Upper lobe of left lung (tissue), 6 donors: ENCODE data around the gene LPCAT3. TPM values are rescaled to one million over a fixed set of nuclear protein-coding genes. Genes with fewer than 3 reads are reported as not detected.
A peak's percentile ranks its signal among the peaks of the same experiment; 100 is the strongest.
"Not testable (repeated sequence)": the region's sequence is repeated elsewhere in the genome, so short reads cannot be mapped to it uniquely, and the experiment has no call there.

Experiments
- ATAC-seq, 2 donors: fragments of 200-7000 bp; cut with Tn5 transposase; one replicate each; pipeline ENCODE4 v1.9.1; 2022; ENCODE audit warnings: mild to moderate bottlenecking in 2 of 2, moderate library complexity in 2 of 2; ENCODE audit not compliant: low FRiP score in 2 of 2
- DNase-seq, 2 donors: peaks; one replicate each; pipeline ENCODE4 v3.0.0-alpha.2; 2019 to 2020
- H3K27ac ChIP-seq, 4 donors: fragments of 200-600 bp; sonication (generic); one replicate each; pipeline ENCODE4 v1.5.1; 2016 to 2019
- H3K27me3 ChIP-seq, 4 donors: fragments of 200-600 bp; sonication (generic); one replicate each; pipeline ENCODE4 v1.5.1; 2017 to 2019
- H3K36me3 ChIP-seq, 4 donors: fragments of 200-600 bp; sonication (generic); one replicate each; pipeline ENCODE4 v1.5.1; 2016 to 2019
- H3K4me1 ChIP-seq, 4 donors: fragments of 200-600 bp; sonication (generic); one replicate each; pipeline ENCODE4 v1.5.1; 2018 to 2019
- H3K4me3 ChIP-seq, 4 donors: fragments of 200-600 bp; sonication (generic); one replicate each; pipeline ENCODE4 v1.5.1; 2017 to 2019; ENCODE audit warnings: mild to moderate bottlenecking in 2 of 4, moderate library complexity in 1 of 4
- H3K9me3 ChIP-seq, 4 donors: fragments of 200-600 bp; sonication (generic); one replicate each; pipeline ENCODE4 v1.5.1; 2018 to 2019
- CTCF ChIP-seq, 6 experiments: fragments of 450-650 bp in 4 of 6; fragments of 200-600 bp in 2 of 6; sonication (generic) in 2 of 6; IDR thresholded peaks; one replicate each; pipeline ENCODE4 v1.5.1; 2016 to 2019; ENCODE audit warnings: antibody characterized with exemption in 6 of 6
- EP300 ChIP-seq, 4 donors: sonication (generic); formaldehyde crosslinking; IDR thresholded peaks; one replicate each; pipeline ENCODE4 v1.5.1; 2017; ENCODE audit warnings: antibody characterized with exemption in 4 of 4, control low read depth in 2 of 4
- POLR2A ChIP-seq, 4 donors: fragments of 450-650 bp; IDR thresholded peaks; one replicate each; pipeline ENCODE4 v1.5.1; 2016 to 2017; ENCODE audit warnings: antibody characterized with exemption in 4 of 4, mild to moderate bottlenecking in 2 of 4
- POLR2AphosphoS5 ChIP-seq, 2 donors: sonication (generic); formaldehyde crosslinking; IDR thresholded peaks; one replicate each; pipeline ENCODE4 v1.5.1; 2017; ENCODE audit warnings: antibody characterized with exemption in 2 of 2
- WGBS, 2 donors: methylation state at CpG; one replicate each; pipeline ENCODE4 v1.1.5; 2017 to 2018; 5-methylcytosine and 5-hydroxymethylcytosine counted together
- total RNA-seq, 6 donors: library from RNA; depleted of rRNA in 4 of 6; stranded (reverse); fragments of >200 nt in 4 of 6; gene quantifications; one replicate each; pipeline versions ENCODE4 v1.1.0 to v1.2.1, GENCODE V29; 2016 to 2021
- donor health status: DM: no; HTN: no; CAD: no; lungs with moderate emphysema.
- donor health status: DM: no; HTN: yes; CAD: no; lungs with severe emphysema.

Gene LPCAT3
- total RNA-seq, 6 donors from 2014 or later: 56.3 to 110 (median 84.1) TPM

- Histone ChIP-seq H3K4me1 (peaks cover 6 to 23% (median 13%) of the 10 kb centered on the region in 4 donors), H3K27ac (no peak overlapping the region), H3K36me3 (no peaks in the 10 kb centered on the region), H3K27me3 (no peaks in the 10 kb centered on the region), H3K4me3 (no peak overlapping the region), H3K9me3 (no peaks in the 10 kb centered on the region)
- WGBS, 2 donors: 90 to 91% methylated on average over 8 to 9 of the region's 9 CpGs
- ATAC-seq (no peak), DNase-seq (no peak)
- TF ChIP-seq POLR2A (IDR thresholded peaks at IDR 0.05): no peak
- TF ChIP-seq POLR2AphosphoS5 (IDR thresholded peaks at IDR 0.05): no peak
- no peak for TF ChIP-seq EP300 (IDR thresholded peaks at IDR 0.05)
- no peak for TF ChIP-seq CTCF (IDR thresholded peaks at IDR 0.05)
Observed at GRCh38 chr12:7058850-7059395, 40.6 kb upstream of the LPCAT3 start.

GRCh38 chr12:7058163-7058845 is 40.0 kb upstream of the LPCAT3 start:
- H3K4me3 ChIP-seq: no peak overlapping the region
- WGBS, 2 donors: 75 to 86% methylated on average over 3 of the region's 3 CpGs
- no peaks in the 10 kb centered on the region for H3K9me3 ChIP-seq
- H3K27me3 ChIP-seq: no peaks in the 10 kb centered on the region
- no peak overlapping the region for H3K27ac ChIP-seq
- peak in 1 of 2 donors; percentile 60 for DNase-seq
- H3K36me3 ChIP-seq: no peaks in the 10 kb centered on the region
- ATAC-seq: no peak
- H3K4me1 ChIP-seq: peaks cover 6 to 23% (median 13%) of the 10 kb centered on the region in 4 donors
- TF ChIP-seq EP300 (IDR thresholded peaks at IDR 0.05) (no peak), POLR2AphosphoS5 (IDR thresholded peaks at IDR 0.05) (no peak), POLR2A (IDR thresholded peaks at IDR 0.05) (no peak), CTCF (IDR thresholded peaks at IDR 0.05) (no peak)

GRCh38 chr12:7055736-7056135 is 37.5 kb upstream of the LPCAT3 start:
- H3K4me3 ChIP-seq, H3K36me3 ChIP-seq, DNase-seq, H3K27ac ChIP-seq, H3K27me3 ChIP-seq, ATAC-seq, H3K9me3 ChIP-seq: not testable (repeated sequence)
- peaks cover 6 to 16% (median 9%) of the 10 kb centered on the region in 4 donors for H3K4me1 ChIP-seq
- 92 to 94% methylated on average over 2 of the region's 2 CpGs for WGBS, 2 donors

- Histone ChIP-seq H3K4me1 (peaks cover 1 to 8% (median 4%) of the 10 kb centered on the region in 4 donors), H3K27me3 (no peaks in the 10 kb centered on the region), H3K9me3 (no peaks in the 10 kb centered on the region), H3K27ac (no peak overlapping the region), H3K36me3 (no peaks in the 10 kb centered on the region), H3K4me3 (no peak overlapping the region)
- ATAC-seq: no peak
- TF ChIP-seq EP300 (IDR thresholded peaks at IDR 0.05) (no peak), POLR2A (IDR thresholded peaks at IDR 0.05) (no peak), POLR2AphosphoS5 (IDR thresholded peaks at IDR 0.05) (no peak), CTCF (IDR thresholded peaks at IDR 0.05) (no peak)
- no peak for DNase-seq
- 89 to 91% methylated on average over 4 of the region's 4 CpGs for WGBS, 2 donors
Observed at GRCh38 chr12:7054925-7055324, 36.6 kb upstream of the LPCAT3 start.

- H3K36me3 ChIP-seq, H3K9me3 ChIP-seq, H3K27me3 ChIP-seq, ATAC-seq, DNase-seq, H3K4me3 ChIP-seq, H3K4me1 ChIP-seq, H3K27ac ChIP-seq: not testable (repeated sequence)
- WGBS, 2 donors: 87% methylated on average over 3 of the region's 3 CpGs
Observed at GRCh38 chr12:7049973-7050372, 31.7 kb upstream of the LPCAT3 start.

- not testable (repeated sequence) for DNase-seq, H3K27me3 ChIP-seq, ATAC-seq, H3K4me1 ChIP-seq, H3K4me3 ChIP-seq, H3K27ac ChIP-seq, H3K36me3 ChIP-seq, H3K9me3 ChIP-seq
- 89 to 93% methylated on average over 10 of the region's 10 CpGs for WGBS, 2 donors
Observed at GRCh38 chr12:7049445-7049951, 31.2 kb upstream of the LPCAT3 start.
